ENCODE results near the gene RAMACL. TPM values are rescaled to one million over a fixed set of nuclear protein-coding genes. Genes with fewer than 3 reads are reported as not detected.

Gene RAMACL
- polyA plus RNA-seq, 1 donor from 2014 or later: 1.9 TPM

DNA sequence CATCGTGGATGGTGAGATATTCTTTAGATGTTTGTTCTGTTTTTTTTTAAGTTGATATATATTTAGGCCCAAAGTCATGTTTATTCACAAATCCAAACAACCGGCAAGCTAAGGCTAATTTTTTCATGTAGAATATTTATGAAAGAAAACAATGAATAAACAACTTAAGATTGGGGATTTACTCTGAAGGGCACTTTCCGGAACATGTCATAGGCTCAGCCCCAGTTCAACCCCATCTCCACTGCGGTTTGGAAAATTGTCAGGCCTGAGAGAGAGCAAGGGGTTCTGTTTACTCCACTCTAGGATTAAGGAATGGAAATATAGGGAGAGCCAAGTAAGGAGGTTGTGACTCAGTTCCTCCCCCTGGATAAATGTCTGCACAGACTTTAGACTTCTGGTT, 22.3 kb upstream of the RAMACL start:
- Histone ChIP-seq H3K27me3 (ENCODE audit: insufficient read depth, low read depth, low read length) (no peaks in the 10 kb centered on the region), H3K79me2 (replicated peaks; ENCODE audit: insufficient read depth, low read length) (peaks cover 43% of the 10 kb centered on the region), H3K27ac (ENCODE audit: low read length) (no peak overlapping the region)

DNA sequence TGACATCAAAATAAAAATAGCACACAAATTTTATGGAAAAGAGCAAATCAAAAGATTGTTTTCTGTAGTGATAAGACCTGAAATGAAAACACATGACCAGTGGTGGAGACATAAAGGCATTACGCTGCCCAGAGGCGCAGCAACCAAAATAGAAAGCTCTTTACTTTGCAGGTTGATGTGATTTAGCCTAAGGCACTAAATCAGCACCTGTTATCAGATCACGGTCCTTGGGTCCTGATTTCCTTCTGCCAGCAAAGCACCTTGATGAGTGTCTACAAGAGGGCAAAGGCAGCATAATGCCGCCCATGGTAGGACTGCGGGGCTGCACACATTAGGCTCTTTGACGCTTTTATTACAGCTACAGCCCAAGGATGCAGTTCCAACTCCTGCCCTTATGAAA, 19.3 kb upstream of the RAMACL start:
- no peaks in the 10 kb centered on the region for H3F3A ChIP-seq (ENCODE audit: insufficient read depth, low read length, poor library complexity, severe bottlenecking)
- TF ChIP-seq, protein P1, sequence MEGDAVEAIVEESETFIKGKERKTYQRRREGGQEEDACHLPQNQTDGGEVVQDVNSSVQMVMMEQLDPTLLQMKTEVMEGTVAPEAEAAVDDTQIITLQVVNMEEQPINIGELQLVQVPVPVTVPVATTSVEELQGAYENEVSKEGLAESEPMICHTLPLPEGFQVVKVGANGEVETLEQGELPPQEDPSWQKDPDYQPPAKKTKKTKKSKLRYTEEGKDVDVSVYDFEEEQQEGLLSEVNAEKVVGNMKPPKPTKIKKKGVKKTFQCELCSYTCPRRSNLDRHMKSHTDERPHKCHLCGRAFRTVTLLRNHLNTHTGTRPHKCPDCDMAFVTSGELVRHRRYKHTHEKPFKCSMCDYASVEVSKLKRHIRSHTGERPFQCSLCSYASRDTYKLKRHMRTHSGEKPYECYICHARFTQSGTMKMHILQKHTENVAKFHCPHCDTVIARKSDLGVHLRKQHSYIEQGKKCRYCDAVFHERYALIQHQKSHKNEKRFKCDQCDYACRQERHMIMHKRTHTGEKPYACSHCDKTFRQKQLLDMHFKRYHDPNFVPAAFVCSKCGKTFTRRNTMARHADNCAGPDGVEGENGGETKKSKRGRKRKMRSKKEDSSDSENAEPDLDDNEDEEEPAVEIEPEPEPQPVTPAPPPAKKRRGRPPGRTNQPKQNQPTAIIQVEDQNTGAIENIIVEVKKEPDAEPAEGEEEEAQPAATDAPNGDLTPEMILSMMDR (IDR thresholded peaks at IDR 0.05; ENCODE audit: poor library complexity, severe bottlenecking): no peak
- no peak for TF ChIP-seq MXI1 (conservative IDR thresholded peaks at IDR 0.05; ENCODE audit: poor library complexity, severe bottlenecking)
- no peak for TF ChIP-seq SMC3 (conservative IDR thresholded peaks at IDR 0.05; ENCODE audit: poor library complexity)
- no peaks in the 10 kb centered on the region for H4K20me1 ChIP-seq (ENCODE audit: insufficient read depth)
- H3K27me3 ChIP-seq (ENCODE audit: insufficient read depth, low read depth, low read length): no peaks in the 10 kb centered on the region
- H3K36me3 ChIP-seq (ENCODE audit: insufficient read depth, low read length): no peaks in the 10 kb centered on the region
- H3K4me2 ChIP-seq (ENCODE audit: low read length): no peak overlapping the region
- no peaks in the 10 kb centered on the region for H3K9me3 ChIP-seq (ENCODE audit: low read length)
- no peak overlapping the region for H2AFZ ChIP-seq (ENCODE audit: low read depth, low read length)
- H3K9me2 ChIP-seq (ENCODE audit: insufficient read depth, low read length): no peaks in the 10 kb centered on the region
- H3K4me3 ChIP-seq (ENCODE audit: low read length): no peak overlapping the region
- no peak overlapping the region for H3K9ac ChIP-seq (ENCODE audit: low read length)
- H3K27ac ChIP-seq (ENCODE audit: low read length): no peak overlapping the region
- H3K79me2 ChIP-seq (replicated peaks; ENCODE audit: insufficient read depth, low read length): peaks cover 46% of the 10 kb centered on the region

More for the DNA sequence above, 22.3 kb upstream of the RAMACL start:
- Histone ChIP-seq H3K36me3 (ENCODE audit: insufficient read depth, low read length) (no peaks in the 10 kb centered on the region), H3F3A (ENCODE audit: insufficient read depth, low read length, poor library complexity, severe bottlenecking) (no peaks in the 10 kb centered on the region), H3K4me2 (ENCODE audit: low read length) (no peak overlapping the region), H3K4me3 (ENCODE audit: low read length) (no peak overlapping the region), H3K9me2 (ENCODE audit: insufficient read depth, low read length) (no peaks in the 10 kb centered on the region), H2AFZ (ENCODE audit: low read depth, low read length) (no peak overlapping the region), H4K20me1 (ENCODE audit: insufficient read depth) (no peaks in the 10 kb centered on the region), H3K9ac (ENCODE audit: low read length) (no peak overlapping the region), H3K9me3 (ENCODE audit: low read length) (no peaks in the 10 kb centered on the region)
- TF ChIP-seq EP300 (conservative IDR thresholded peaks at IDR 0.05; ENCODE audit: poor library complexity, severe bottlenecking): no peak
- no peak for TF ChIP-seq EZH2 (IDR thresholded peaks at IDR 0.05; ENCODE audit: borderline replicate concordance, insufficient read depth, low read length, poor library complexity, severe bottlenecking)
- TF ChIP-seq SMC3 (conservative IDR thresholded peaks at IDR 0.05; ENCODE audit: poor library complexity): no peak
- TF ChIP-seq, protein P1 (IDR thresholded peaks at IDR 0.05; ENCODE audit: poor library complexity, severe bottlenecking): no peak
- TF ChIP-seq POLR2AphosphoS5 (IDR thresholded peaks at IDR 0.05): no peak
- TF ChIP-seq TAF1 (IDR thresholded peaks at IDR 0.05; ENCODE audit: low read depth): no peak
- no peak for TF ChIP-seq RAD21 (conservative IDR thresholded peaks at IDR 0.05)
- TF ChIP-seq, protein P2, sequence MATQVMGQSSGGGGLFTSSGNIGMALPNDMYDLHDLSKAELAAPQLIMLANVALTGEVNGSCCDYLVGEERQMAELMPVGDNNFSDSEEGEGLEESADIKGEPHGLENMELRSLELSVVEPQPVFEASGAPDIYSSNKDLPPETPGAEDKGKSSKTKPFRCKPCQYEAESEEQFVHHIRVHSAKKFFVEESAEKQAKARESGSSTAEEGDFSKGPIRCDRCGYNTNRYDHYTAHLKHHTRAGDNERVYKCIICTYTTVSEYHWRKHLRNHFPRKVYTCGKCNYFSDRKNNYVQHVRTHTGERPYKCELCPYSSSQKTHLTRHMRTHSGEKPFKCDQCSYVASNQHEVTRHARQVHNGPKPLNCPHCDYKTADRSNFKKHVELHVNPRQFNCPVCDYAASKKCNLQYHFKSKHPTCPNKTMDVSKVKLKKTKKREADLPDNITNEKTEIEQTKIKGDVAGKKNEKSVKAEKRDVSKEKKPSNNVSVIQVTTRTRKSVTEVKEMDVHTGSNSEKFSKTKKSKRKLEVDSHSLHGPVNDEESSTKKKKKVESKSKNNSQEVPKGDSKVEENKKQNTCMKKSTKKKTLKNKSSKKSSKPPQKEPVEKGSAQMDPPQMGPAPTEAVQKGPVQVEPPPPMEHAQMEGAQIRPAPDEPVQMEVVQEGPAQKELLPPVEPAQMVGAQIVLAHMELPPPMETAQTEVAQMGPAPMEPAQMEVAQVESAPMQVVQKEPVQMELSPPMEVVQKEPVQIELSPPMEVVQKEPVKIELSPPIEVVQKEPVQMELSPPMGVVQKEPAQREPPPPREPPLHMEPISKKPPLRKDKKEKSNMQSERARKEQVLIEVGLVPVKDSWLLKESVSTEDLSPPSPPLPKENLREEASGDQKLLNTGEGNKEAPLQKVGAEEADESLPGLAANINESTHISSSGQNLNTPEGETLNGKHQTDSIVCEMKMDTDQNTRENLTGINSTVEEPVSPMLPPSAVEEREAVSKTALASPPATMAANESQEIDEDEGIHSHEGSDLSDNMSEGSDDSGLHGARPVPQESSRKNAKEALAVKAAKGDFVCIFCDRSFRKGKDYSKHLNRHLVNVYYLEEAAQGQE (IDR thresholded peaks at IDR 0.05; ENCODE audit: borderline replicate concordance): no peak
- TF ChIP-seq MXI1 (conservative IDR thresholded peaks at IDR 0.05; ENCODE audit: poor library complexity, severe bottlenecking): no peak
